GM23338 (cell line): ENCODE results near the gene EVI5. TPM values are rescaled to one million over a fixed set of nuclear protein-coding genes. Genes with fewer than 3 reads are reported as not detected.

Source experiments
- ATAC-seq: fragments of 200-7000 bp; cut with Tn5 transposase; 3 replicates; pipeline ENCODE4 v1.9.1; 2020
- DNase-seq: peaks from one replicate; pipeline ENCODE4 v3.0.0-alpha.2; 2015; ENCODE audit warnings: low spot score
- H2AFZ ChIP-seq: fragments of 200-600 bp; sonication (generic); 2 replicates; pipeline ENCODE4 v1.8.0; 2016; ENCODE audit warnings: antibody characterized with exemption, mild to moderate bottlenecking, moderate library complexity
- H3F3A ChIP-seq: fragments of 200-600 bp; sonication (generic); replicated peaks from 2 replicates; pipeline ENCODE4 v1.8.0; 2017; ENCODE audit warnings: antibody characterized with exemption, mixed run types, low read depth
- H3K27ac ChIP-seq: fragments of 200-600 bp; sonication (generic); 2 replicates; pipeline ENCODE4 v1.6.1; 2016; ENCODE audit warnings: low read depth
- H3K27me3 ChIP-seq: fragments of 200-600 bp; sonication (generic); 2 replicates; pipeline ENCODE4 v1.8.0; 2016; ENCODE audit warnings: mild to moderate bottlenecking, mixed run types, moderate library complexity; ENCODE audit not compliant: insufficient read depth
- H3K36me3 ChIP-seq: fragments of 200-600 bp; sonication (generic); 2 replicates; pipeline ENCODE4 v1.8.0; 2016; ENCODE audit warnings: mild to moderate bottlenecking; ENCODE audit not compliant: insufficient read depth
- H3K4me1 ChIP-seq: fragments of 200-600 bp; sonication (generic); 2 replicates; pipeline ENCODE4 v1.8.0; 2016; ENCODE audit warnings: mild to moderate bottlenecking, moderate library complexity; ENCODE audit not compliant: insufficient read depth
- H3K4me2 ChIP-seq: fragments of 200-600 bp; sonication (generic); 2 replicates; pipeline ENCODE4 v1.7.1; 2017; ENCODE audit warnings: mixed run types
- H3K4me3 ChIP-seq: fragments of 200-600 bp; sonication (generic); 2 replicates; pipeline ENCODE4 v1.6.1; 2016; ENCODE audit warnings: mixed run types
- H3K79me2 ChIP-seq: fragments of 200-600 bp; sonication (generic); replicated peaks from 2 replicates; pipeline ENCODE4 v1.8.0; 2017; ENCODE audit warnings: mild to moderate bottlenecking; ENCODE audit not compliant: insufficient read depth
- H3K9me2 ChIP-seq: fragments of 200-600 bp; sonication (generic); 2 replicates; pipeline ENCODE4 v1.8.0; 2017; ENCODE audit not compliant: insufficient read depth
- H4K20me1 ChIP-seq: fragments of 200-600 bp; sonication (generic); replicated peaks from 2 replicates; pipeline ENCODE4 v1.8.0; 2017; ENCODE audit warnings: mild to moderate bottlenecking; ENCODE audit not compliant: insufficient read depth
- H3K27ac Mint-ChIP-seq: 2 replicates; pipeline ENCODE4 v1.8.0; 2020; ENCODE audit warnings: inconsistent platforms, mild to moderate bottlenecking, moderate library complexity, mixed read lengths
- H3K27me3 Mint-ChIP-seq: 3 replicates; pipeline ENCODE4 v1.8.0; 2022; ENCODE audit warnings: low read depth, mild to moderate bottlenecking, moderate library complexity, mixed read lengths, inconsistent platforms; ENCODE audit not compliant: insufficient read depth, poor library complexity
- H3K36me3 Mint-ChIP-seq: 3 replicates; pipeline ENCODE4 v1.8.0; 2021; ENCODE audit warnings: low read depth, mild to moderate bottlenecking, inconsistent platforms, moderate library complexity, mixed read lengths
- H3K4me1 Mint-ChIP-seq: 3 replicates; pipeline ENCODE4 v1.8.0; 2020; ENCODE audit warnings: mild to moderate bottlenecking, inconsistent platforms, mixed read lengths
- H3K4me3 Mint-ChIP-seq: 3 replicates; pipeline ENCODE4 v1.8.0; 2021; ENCODE audit warnings: moderate library complexity, mild to moderate bottlenecking, inconsistent platforms, mixed read lengths
- H3K9me3 Mint-ChIP-seq: 3 replicates; pipeline ENCODE4 v1.8.0; 2020; ENCODE audit warnings: moderate library complexity, mild to moderate bottlenecking, inconsistent platforms, mixed read lengths
- CREB1 ChIP-seq: fragments of 250-450 bp; sonication (Bioruptor Pico); IDR thresholded peaks from 2 replicates; pipeline ENCODE4 v1.5.0; 2020; ENCODE audit warnings: low read depth, mild to moderate bottlenecking, moderate library complexity
- EZH2 ChIP-seq: fragments of 200-600 bp; sonication (generic); IDR thresholded peaks from one replicate; pipeline ENCODE4 v1.8.0; 2017; ENCODE audit warnings: antibody characterized with exemption, mild to moderate bottlenecking, low read depth; ENCODE audit not compliant: unreplicated experiment
- EZH2phosphoT487 ChIP-seq: fragments of 200-600 bp; sonication (generic); IDR thresholded peaks from one replicate; pipeline ENCODE4 v1.8.1; 2018; ENCODE audit warnings: antibody characterized with exemption; ENCODE audit not compliant: unreplicated experiment
- JUNB ChIP-seq: IDR thresholded peaks from one replicate; pipeline ENCODE4 v1.6.1; 2016; ENCODE audit warnings: antibody characterized with exemption; ENCODE audit not compliant: unreplicated experiment
- NANOG ChIP-seq: IDR thresholded peaks from 2 replicates; pipeline ENCODE4 v1.6.1; 2016; ENCODE audit warnings: antibody characterized with exemption, borderline replicate concordance
- POLR2AphosphoS5 ChIP-seq: IDR thresholded peaks from 2 replicates; pipeline ENCODE4 v1.6.1; 2016; ENCODE audit warnings: antibody characterized with exemption, low read depth
- REST ChIP-seq: IDR thresholded peaks from one replicate; pipeline ENCODE4 v1.6.1; 2018; ENCODE audit warnings: antibody characterized with exemption; ENCODE audit not compliant: unreplicated experiment
- STAT1 ChIP-seq: IDR thresholded peaks from one replicate; pipeline ENCODE4 v1.6.1; 2016; ENCODE audit warnings: antibody characterized with exemption; ENCODE audit not compliant: unreplicated experiment
- ZNF114 ChIP-seq: fragments of 250-450 bp; sonication (Bioruptor Pico); IDR thresholded peaks from 2 replicates; pipeline ENCODE4 v1.5.0; 2020; ENCODE audit warnings: mild to moderate bottlenecking, moderate library complexity
- ZNF331 ChIP-seq: fragments of 250-450 bp; sonication (Bioruptor Pico); IDR thresholded peaks from 2 replicates; pipeline ENCODE4 v1.5.0; 2020; ENCODE audit warnings: low read depth, mild to moderate bottlenecking, moderate library complexity
- polyA plus RNA-seq: library from polyadenylated mRNA; unstranded; fragments of >200 nt; fragmentation: Nextera tagmentation; extraction: Ambion mirVana; gene quantifications from 2 replicates; pipeline ENCODE4 v1.2.1, GENCODE V29; 2016
- total RNA-seq: library from RNA; depleted of rRNA; stranded (reverse); fragments of >200 nt; shearing (Covaris generic); gene quantifications from 2 replicates; pipeline ENCODE4 v1.2.3, GENCODE V29; 2014
- TF ChIP-seq, protein P1 (sequence below), 2 experiments: fragments of 200-600 bp in 1 of 2; sonication (generic) in 1 of 2; conservative IDR thresholded peaks; 2 replicates each; pipeline versions ENCODE4 v1.5.1 to v1.6.1; 2016 to 2017; ENCODE audit warnings: antibody characterized with exemption in 2 of 2, low read depth in 2 of 2, mild to moderate bottlenecking in 2 of 2, moderate library complexity in 1 of 2
- TF ChIP-seq, protein P2 (sequence below): IDR thresholded peaks from 2 replicates; pipeline ENCODE4 v1.6.1; 2016; ENCODE audit warnings: antibody characterized with exemption
- TF ChIP-seq, protein P3 (sequence below): fragments of 250-450 bp; sonication (Bioruptor Pico); IDR thresholded peaks from 2 replicates; pipeline ENCODE4 v1.5.0; 2020; ENCODE audit warnings: mild to moderate bottlenecking, moderate library complexity

Gene EVI5
- total and polyA plus RNA-seq, 2 experiments from 2014 or later = 15.6 to 24.8 TPM

DNA sequence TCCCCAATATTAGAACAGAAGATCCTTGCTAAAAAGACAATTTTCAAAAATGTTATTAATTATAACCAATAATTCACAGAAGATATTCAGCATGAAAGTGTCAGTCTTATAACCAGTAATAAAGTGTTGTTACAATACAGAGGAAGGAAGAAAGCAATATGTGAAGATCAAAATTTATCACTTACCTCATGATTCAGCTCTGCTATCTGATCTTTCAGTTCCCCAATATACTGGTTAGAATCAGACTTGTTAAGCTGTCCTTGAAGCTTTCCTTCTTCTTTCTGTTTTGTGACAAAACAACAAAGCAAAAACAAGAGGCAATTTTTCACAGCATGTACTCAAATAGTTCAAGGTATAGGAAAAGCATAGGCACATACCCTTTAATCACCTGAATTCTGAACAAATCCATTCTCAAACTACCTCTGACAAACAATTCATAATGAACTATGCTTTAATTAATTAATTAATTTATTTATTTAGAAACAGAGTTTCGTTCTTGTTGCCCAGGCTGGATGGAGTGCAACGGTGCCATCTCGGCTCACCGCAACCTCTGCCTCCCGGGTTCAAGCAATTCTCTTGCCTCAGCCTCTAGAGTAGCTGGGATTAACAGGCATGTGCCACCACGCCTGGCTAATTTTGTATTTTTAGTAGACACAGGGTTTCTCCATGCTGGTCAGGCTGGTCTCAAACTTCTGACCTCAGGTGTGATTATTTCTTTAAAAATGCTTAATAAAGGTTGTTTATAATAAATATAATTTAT, 221.3 kb downstream of the EVI5 start:
- no peaks in the 10 kb centered on the region for H3K9me3 Mint-ChIP-seq
- Histone ChIP-seq H3F3A (no peaks in the 10 kb centered on the region), H3K36me3 (no peaks in the 10 kb centered on the region), H3K4me2 (no peak overlapping the region), H3K4me3 (no peak overlapping the region), H3K9me2 (no peaks in the 10 kb centered on the region), H3K27me3 (no peaks in the 10 kb centered on the region), H4K20me1 (no peaks in the 10 kb centered on the region; the same call in 1 of the 2 replicates), H3K79me2 (no peaks in the 10 kb centered on the region), H3K27ac (no peak overlapping the region), H3K4me1 (no peaks in the 10 kb centered on the region), H2AFZ (no peak overlapping the region)
- no peak overlapping the region for H3K27ac Mint-ChIP-seq
- peaks cover 2% of the 10 kb centered on the region for H3K27me3 Mint-ChIP-seq
- ATAC-seq (no peak), DNase-seq (no peak)
- H3K36me3 Mint-ChIP-seq = no peaks in the 10 kb centered on the region
- TF ChIP-seq, protein P1, sequence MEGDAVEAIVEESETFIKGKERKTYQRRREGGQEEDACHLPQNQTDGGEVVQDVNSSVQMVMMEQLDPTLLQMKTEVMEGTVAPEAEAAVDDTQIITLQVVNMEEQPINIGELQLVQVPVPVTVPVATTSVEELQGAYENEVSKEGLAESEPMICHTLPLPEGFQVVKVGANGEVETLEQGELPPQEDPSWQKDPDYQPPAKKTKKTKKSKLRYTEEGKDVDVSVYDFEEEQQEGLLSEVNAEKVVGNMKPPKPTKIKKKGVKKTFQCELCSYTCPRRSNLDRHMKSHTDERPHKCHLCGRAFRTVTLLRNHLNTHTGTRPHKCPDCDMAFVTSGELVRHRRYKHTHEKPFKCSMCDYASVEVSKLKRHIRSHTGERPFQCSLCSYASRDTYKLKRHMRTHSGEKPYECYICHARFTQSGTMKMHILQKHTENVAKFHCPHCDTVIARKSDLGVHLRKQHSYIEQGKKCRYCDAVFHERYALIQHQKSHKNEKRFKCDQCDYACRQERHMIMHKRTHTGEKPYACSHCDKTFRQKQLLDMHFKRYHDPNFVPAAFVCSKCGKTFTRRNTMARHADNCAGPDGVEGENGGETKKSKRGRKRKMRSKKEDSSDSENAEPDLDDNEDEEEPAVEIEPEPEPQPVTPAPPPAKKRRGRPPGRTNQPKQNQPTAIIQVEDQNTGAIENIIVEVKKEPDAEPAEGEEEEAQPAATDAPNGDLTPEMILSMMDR (conservative IDR thresholded peaks at IDR 0.05; ENCODE audit: low read depth in 2 of 2) = no peak
- TF ChIP-seq ZNF331 (CRISPR knock-in tag) (no peak), JUNB (no peak), ZNF114 (CRISPR knock-in tag) (no peak), REST (no peak), CREB1 (CRISPR knock-in tag) (no peak), EZH2phosphoT487 (no peak), POLR2AphosphoS5 (no peak), STAT1 (no peak), NANOG (no peak), EZH2 (no peak)
- TF ChIP-seq, protein P2, sequence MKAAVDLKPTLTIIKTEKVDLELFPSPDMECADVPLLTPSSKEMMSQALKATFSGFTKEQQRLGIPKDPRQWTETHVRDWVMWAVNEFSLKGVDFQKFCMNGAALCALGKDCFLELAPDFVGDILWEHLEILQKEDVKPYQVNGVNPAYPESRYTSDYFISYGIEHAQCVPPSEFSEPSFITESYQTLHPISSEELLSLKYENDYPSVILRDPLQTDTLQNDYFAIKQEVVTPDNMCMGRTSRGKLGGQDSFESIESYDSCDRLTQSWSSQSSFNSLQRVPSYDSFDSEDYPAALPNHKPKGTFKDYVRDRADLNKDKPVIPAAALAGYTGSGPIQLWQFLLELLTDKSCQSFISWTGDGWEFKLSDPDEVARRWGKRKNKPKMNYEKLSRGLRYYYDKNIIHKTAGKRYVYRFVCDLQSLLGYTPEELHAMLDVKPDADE = no peak
- TF ChIP-seq, protein P3, sequence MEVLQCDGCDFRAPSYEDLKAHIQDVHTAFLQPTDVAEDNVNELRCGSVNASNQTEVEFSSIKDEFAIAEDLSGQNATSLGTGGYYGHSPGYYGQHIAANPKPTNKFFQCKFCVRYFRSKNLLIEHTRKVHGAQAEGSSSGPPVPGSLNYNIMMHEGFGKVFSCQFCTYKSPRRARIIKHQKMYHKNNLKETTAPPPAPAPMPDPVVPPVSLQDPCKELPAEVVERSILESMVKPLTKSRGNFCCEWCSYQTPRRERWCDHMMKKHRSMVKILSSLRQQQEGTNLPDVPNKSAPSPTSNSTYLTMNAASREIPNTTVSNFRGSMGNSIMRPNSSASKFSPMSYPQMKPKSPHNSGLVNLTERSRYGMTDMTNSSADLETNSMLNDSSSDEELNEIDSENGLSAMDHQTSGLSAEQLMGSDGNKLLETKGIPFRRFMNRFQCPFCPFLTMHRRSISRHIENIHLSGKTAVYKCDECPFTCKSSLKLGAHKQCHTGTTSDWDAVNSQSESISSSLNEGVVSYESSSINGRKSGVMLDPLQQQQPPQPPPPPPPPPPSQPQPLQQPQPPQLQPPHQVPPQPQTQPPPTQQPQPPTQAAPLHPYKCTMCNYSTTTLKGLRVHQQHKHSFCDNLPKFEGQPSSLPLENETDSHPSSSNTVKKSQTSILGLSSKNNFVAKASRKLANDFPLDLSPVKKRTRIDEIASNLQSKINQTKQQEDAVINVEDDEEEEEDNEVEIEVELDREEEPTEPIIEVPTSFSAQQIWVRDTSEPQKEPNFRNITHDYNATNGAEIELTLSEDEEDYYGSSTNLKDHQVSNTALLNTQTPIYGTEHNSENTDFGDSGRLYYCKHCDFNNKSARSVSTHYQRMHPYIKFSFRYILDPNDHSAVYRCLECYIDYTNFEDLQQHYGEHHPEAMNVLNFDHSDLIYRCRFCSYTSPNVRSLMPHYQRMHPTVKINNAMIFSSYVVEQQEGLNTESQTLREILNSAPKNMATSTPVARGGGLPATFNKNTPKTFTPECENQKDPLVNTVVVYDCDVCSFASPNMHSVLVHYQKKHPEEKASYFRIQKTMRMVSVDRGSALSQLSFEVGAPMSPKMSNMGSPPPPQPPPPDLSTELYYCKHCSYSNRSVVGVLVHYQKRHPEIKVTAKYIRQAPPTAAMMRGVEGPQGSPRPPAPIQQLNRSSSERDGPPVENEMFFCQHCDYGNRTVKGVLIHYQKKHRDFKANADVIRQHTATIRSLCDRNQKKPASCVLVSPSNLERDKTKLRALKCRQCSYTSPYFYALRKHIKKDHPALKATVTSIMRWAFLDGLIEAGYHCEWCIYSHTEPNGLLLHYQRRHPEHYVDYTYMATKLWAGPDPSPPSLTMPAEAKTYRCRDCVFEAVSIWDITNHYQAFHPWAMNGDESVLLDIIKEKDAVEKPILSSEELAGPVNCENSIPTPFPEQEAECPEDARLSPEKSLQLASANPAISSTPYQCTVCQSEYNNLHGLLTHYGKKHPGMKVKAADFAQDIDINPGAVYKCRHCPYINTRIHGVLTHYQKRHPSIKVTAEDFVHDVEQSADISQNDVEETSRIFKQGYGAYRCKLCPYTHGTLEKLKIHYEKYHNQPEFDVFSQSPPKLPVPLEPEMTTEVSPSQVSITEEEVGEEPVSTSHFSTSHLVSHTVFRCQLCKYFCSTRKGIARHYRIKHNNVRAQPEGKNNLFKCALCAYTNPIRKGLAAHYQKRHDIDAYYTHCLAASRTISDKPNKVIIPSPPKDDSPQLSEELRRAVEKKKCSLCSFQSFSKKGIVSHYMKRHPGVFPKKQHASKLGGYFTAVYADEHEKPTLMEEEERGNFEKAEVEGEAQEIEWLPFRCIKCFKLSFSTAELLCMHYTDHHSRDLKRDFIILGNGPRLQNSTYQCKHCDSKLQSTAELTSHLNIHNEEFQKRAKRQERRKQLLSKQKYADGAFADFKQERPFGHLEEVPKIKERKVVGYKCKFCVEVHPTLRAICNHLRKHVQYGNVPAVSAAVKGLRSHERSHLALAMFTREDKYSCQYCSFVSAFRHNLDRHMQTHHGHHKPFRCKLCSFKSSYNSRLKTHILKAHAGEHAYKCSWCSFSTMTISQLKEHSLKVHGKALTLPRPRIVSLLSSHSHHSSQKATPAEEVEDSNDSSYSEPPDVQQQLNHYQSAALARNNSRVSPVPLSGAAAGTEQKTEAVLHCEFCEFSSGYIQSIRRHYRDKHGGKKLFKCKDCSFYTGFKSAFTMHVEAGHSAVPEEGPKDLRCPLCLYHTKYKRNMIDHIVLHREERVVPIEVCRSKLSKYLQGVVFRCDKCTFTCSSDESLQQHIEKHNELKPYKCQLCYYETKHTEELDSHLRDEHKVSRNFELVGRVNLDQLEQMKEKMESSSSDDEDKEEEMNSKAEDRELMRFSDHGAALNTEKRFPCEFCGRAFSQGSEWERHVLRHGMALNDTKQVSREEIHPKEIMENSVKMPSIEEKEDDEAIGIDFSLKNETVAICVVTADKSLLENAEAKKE = no peak
- H3K4me1 Mint-ChIP-seq = no peaks in the 10 kb centered on the region
- no peak overlapping the region for H3K4me3 Mint-ChIP-seq
